ENCODE results near the gene MRPL52.
"Not testable (repeated sequence)": the region's sequence is repeated elsewhere in the genome, so short reads cannot be mapped to it uniquely, and the experiment has no call there.

The MRPL52 gene

DNA sequence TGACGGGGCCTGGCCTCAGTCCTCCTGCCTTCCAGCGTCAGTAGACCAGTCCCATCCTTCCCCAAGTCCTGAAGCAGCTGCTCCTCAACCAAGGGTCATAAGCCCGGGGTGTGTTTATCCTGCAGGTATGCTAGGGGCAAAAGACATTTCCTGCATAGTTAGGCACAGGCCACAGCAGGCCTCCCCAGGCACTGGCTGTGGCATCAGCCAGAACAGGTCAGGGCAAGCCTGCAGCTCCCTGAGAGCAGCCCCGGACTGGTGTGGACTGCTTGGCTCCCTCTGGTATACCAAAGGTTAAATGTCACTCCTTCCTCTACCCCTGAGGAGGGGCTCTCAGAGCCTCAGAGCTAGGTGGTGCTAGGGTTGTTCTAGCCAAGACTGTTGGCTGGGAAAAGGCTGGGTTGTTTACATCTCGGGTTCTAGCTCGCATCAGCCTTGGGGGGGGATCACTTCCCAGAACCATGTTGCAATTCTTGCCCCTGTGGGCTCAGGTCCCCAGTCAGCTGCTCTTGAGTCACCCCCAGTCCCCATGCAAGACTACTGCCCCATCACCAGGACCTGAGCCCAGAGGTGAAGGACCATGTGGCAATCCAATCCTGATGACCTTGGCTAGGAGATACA is 9.6 kb downstream of the MRPL52 start:
- no peak for DNase-seq

DNA sequence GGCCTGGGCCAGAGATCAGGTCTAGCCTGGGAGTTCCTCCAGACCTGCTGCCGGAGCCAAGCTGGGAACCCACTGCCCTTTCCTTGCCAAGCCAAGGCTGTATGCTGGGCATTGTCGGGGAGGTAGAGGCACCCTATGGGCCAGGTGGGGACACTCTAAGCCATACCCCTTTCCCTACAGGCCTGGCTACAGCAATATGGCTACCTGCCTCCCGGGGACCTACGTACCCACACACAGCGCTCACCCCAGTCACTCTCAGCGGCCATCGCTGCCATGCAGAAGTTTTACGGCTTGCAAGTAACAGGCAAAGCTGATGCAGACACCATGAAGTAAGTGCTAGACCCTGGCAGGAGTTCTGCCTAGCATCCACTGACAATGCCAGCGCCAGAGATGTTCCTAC is 11.6 kb downstream of the MRPL52 start:
- no peak for DNase-seq

DNA sequence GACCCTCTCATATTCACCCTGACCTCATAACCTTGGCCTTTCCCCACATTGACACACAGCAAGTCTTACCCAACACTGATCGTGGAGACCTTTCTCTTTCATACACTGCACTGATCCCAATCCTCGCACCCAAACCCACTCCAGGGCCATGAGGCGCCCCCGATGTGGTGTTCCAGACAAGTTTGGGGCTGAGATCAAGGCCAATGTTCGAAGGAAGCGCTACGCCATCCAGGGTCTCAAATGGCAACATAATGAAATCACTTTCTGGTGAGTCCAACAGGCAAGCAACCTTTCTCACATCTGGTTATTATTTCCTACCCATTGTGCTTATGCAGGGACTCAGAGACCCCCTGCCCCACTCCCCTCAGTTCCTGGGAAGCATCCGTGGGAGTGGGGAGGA is 12.1 kb downstream of the MRPL52 start:
- DNase-seq: no peak

DNA sequence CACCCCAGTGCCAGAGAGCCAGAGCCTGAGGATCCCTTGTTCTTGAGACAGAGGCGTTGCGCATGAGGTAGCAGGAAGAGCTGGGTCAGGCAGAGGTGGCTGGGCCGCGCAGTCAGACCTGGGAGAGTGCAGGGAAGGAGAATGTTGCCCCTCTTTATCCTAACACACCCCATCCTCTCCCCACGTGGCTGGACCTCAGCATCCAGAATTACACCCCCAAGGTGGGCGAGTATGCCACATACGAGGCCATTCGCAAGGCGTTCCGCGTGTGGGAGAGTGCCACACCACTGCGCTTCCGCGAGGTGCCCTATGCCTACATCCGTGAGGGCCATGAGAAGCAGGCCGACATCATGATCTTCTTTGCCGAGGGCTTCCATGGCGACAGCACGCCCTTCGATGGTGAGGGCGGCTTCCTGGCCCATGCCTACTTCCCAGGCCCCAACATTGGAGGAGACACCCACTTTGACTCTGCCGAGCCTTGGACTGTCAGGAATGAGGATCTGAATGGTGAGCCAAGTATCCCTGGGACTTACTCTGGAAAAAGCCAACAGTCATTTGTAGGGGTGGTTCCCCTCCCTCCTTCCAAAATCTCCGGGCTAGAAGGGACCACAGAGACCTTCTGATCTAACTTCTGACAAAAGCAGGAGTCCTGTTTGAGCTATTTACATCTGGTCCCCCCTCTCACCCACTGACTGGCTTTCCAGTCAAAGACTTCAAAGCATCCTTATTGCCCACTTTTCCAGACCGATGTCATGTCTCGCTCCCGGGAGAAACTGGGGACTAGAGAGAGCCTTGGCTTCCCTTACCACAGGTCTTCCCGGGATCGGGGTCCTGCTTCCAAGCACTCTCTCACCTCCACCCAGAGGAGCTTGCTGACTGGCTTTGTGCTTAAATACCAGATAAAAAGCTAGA is 12.8 kb downstream of the MRPL52 start:
- no peak for DNase-seq

DNA sequence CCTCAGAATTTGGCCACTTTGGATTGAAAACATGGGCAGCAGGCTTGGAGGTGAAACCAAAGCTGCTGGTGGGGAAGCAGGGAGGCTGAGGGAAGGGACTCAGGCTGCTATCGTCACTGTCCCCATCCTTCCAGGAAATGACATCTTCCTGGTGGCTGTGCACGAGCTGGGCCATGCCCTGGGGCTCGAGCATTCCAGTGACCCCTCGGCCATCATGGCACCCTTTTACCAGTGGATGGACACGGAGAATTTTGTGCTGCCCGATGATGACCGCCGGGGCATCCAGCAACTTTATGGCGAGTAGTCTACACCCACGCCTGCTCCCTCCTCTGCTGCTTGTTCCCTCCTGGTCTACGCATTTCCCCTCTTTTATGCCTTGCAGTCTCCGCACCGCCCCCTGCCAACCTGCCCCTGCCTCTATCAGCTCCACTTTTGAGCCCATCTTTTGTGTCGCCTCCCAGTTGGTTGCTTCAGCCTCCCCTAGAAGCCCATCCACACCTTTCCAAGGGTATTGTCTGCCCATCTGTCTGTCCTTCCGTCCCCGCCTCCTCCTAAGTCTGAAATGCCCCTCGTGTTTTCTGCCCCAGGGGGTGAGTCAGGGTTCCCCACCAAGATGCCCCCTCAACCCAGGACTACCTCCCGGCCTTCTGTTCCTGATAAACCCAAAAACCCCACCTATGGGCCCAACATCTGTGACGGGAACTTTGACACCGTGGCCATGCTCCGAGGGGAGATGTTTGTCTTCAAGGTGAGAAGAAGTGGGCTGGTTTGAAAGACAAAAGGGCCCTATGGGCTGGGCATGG is 13.6 kb downstream of the MRPL52 start:
- no peak for DNase-seq

DNA sequence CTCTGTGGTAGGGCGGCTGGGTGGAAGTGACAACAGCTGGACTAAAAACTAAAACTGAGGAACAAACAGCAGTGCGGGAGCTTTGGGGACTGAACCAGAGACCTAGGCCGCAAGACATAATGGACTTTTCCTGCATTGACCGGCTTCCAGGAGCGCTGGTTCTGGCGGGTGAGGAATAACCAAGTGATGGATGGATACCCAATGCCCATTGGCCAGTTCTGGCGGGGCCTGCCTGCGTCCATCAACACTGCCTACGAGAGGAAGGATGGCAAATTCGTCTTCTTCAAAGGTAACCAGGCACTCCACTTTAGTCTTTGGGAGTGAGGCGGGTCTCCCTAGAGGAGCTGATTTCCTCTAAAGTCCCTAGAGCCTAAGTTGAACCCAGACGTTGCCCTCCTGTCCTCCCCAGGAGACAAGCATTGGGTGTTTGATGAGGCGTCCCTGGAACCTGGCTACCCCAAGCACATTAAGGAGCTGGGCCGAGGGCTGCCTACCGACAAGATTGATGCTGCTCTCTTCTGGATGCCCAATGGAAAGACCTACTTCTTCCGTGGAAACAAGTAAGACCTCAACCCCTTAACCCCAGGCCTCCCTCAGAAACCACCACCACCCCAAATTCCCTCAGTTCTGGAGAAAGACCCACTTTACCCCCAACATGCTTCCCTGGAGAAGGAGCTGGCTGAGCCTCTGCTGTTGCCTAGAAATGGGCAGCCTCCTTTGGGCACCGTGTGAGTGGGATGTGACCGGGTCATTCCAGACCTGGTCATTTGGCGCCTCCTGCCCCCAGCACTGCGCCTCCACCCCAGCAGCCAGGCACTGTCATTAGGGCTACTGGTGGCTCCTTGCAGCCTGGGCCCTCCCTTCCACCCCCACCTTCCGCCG is 14.8 kb downstream of the MRPL52 start:
- no peak for DNase-seq

DNA sequence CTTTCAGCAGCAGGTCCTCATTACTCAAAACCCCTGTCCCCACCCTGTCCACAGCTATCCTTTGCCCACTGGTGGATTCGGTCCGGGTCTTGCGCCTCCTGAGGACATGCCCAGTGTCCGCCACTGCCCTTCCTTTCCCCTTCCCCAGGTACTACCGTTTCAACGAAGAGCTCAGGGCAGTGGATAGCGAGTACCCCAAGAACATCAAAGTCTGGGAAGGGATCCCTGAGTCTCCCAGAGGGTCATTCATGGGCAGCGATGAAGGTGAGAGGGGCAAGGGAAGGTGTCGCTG is 15.4 kb downstream of the MRPL52 start:
- DNase-seq: no peak

DNA sequence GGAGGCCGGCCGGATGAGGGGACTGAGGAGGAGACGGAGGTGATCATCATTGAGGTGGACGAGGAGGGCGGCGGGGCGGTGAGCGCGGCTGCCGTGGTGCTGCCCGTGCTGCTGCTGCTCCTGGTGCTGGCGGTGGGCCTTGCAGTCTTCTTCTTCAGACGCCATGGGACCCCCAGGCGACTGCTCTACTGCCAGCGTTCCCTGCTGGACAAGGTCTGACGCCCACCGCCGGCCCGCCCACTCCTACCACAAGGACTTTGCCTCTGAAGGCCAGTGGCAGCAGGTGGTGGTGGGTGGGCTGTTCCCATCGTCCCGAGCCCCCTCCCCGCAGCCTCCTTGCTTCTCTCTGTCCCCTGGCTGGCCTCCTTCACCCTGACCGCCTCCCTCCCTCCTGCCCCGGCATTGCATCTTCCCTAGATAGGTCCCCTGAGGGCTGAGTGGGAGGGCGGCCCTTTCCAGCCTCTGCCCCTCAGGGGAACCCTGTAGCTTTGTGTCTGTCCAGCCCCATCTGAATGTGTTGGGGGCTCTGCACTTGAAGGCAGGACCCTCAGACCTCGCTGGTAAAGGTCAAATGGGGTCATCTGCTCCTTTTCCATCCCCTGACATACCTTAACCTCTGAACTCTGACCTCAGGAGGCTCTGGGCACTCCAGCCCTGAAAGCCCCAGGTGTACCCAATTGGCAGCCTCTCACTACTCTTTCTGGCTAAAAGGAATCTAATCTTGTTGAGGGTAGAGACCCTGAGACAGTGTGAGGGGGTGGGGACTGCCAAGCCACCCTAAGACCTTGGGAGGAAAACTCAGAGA is 16.3 kb downstream of the MRPL52 start:
- DNase-seq: no peak

DNA sequence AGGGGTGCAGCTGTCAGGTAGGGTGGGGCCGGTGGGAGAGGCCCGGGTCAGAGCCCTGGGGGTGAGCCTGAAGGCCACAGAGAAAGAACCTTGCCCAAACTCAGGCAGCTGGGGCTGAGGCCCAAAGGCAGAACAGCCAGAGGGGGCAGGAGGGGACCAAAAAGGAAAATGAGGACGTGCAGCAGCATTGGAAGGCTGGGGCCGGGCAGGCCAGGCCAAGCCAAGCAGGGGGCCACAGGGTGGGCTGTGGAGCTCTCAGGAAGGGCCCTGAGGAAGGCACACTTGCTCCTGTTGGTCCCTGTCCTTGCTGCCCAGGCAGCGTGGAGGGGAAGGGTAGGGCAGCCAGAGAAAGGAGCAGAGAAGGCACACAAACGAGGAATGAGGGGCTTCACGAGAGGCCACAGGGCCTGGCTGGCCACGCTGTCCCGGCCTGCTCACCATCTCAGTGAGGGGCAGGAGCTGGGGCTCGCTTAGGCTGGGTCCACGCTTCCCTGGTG is 17.2 kb downstream of the MRPL52 start:
- DNase-seq: no peak

DNA sequence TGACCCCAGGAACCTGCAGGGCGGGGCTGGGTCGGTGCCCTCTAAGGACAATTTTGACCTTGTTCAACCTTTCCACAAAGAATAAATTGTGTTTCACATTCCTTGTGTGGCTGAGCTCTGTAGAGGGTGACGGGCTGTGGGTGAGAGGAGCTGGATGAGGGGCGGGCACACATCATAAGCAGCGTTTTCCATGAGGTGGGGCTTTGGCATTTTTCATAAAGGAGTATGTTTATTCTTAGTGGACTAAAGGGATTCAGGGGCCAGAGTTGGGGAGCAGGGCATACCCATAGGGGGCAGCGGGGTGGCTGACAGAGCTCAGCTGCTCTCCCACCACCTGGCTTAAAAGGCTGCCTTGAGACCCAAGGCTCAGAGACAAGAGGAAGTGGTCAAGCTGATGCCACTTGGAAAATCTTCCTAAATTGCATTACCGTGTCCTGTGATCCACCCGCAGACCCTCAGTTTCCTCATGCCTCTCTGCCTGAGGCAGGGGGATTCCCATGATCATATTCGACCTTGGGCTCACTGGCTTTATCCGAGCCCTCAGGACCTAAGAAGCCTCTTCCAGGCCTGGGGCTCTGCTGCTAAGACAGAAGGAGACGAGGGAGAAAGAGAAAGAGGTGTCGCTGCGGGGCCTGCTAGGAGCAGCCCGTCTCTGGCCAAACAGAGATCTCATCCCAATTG is 18.1 kb downstream of the MRPL52 start:
- no peak for DNase-seq

DNA sequence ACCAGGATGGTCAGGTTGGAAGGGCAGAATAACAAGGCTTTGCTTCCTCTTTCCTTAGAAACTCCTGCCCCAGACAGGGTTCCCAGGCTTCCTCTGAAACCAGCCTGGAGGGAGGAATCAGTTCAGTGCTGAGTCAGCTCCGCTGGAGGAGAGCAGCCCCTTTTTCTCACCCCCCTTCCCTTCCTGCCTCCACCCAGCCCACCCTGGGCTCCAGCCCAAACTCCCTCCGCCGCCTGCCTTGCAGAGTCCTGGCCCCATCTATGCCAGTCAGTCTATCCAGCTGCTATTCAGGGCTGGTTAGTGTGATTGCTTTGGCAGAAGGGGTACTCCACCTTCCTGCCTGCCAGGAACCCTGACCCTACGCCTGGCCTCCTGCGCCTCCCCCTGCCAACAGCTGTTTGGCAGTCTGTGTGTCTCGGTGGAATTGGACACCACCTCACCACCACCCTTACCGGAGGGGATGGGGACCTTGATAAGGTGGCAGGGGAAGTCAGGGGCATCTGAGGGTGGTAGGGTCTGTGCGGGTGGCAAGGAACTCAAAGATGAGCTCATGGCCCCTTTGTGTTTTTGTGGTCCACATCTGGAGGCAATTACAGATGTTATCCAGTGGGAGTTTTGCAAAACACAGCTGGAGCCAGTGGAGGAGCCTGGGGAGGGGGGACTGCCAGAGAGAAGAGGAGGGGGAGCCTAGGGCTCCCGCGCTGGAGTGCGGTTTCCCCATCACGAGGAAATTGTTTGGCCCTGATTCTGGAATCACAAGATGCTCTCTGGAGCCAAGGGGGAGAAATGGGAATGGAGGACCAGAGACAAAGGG is 18.9 kb downstream of the MRPL52 start:
- no peak for DNase-seq

DNA sequence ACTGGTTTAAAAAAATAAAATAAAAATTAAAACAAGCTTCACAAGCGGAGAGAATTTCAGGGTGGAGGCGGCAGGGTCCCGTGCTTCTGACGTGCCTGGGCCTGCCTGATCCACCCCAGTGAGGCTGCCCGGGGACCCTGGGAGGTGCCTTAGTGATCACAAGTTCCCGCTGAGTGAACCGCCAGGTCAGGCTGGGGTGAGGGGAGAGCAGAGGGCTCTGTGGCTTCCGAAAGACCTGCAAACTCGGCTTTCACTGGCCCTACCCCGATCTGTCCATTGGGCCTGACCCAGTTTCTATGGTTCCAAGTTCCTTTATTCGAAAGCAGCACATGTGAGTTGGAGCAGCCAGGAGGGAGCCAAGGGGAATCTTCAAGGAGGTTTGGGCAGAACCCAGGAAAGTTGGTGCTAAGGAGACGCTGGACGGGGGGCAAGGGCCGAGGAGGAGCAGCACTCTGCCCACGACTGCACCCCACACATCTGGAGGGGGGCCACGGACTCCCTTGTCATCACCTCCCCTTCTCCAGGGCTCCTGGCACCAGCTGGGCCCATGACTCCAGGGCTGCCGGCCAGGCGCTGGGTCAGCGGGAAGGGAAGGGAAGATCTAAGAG is 19.6 kb downstream of the MRPL52 start:
- DNase-seq: no peak

DNA sequence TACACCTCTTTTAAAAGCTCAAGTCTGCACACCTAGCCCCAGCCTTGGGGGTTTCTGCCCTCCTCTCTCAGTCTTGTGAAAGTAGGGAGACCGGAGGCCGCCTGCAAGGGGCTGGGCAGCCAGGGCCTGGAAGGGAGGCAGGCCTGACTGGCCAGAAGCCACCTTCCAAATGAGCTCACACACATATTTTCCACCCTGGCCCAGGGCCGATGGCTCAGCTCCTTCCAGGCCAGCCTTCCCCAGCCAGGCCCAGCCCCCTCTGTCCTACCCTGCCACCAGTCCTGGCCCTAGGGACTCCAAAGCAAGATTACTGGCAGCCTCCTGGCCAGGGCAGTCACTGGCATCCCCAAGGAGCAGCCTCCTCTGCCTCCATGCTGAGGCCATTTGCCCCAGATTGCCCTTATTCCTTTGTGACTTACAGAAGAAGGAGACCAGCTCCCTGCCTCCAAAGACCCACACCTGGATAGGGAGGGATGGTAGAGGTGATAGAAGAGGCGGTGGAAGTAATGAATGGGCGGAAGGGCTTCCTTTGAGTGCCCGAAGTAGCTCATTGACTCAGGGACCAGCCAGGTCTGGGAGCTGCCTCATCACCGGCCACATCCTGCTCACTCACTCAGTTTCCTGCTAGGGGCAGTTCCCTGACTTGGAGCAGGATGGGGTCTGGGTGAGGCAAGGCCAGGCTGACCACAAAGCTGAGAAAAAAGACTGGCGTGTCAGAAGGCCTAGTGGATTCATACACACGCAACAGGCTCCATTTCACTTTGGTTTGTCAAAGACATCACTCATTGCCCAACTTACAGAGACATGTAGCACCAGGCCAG is 21.5 kb downstream of the MRPL52 start:
- peak; percentile 40 for DNase-seq

DNA sequence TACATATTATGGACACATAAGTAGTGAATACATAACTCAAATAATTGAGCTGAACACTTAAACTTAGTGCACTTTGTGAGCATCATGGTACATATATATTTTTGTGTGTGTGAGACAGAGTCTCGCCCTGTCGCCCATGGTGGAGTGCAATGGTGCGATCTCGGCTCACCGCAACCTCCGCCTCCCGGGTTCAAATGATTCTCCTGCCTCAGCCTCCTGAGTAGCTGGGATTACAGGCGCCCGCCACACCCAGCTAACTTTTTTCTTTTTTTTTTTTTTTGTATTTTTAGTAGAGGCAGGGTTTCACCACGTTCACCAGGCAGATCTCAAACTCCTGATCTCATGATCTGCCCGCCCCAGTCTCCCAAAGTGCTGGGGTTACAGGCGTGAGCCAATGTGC is 22.5 kb downstream of the MRPL52 start:
- not testable (repeated sequence) for DNase-seq

DNA sequence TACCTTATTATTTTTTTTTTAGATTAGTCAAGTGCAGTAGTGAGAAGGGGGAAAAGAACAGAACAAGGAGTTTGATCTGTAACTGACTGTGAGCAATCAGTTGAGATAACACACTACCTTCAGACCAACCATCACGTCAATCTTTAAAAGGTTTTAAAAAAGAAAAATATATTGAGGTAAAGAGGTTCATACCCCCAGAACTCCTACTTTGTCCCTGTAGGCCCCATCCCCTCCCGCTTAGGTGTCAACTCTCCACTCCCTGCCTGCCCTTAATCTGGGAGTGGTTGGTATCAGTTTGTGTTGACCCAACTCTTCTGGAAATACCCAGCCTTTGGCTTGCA is 22.9 kb downstream of the MRPL52 start:
- no peak for DNase-seq

DNA sequence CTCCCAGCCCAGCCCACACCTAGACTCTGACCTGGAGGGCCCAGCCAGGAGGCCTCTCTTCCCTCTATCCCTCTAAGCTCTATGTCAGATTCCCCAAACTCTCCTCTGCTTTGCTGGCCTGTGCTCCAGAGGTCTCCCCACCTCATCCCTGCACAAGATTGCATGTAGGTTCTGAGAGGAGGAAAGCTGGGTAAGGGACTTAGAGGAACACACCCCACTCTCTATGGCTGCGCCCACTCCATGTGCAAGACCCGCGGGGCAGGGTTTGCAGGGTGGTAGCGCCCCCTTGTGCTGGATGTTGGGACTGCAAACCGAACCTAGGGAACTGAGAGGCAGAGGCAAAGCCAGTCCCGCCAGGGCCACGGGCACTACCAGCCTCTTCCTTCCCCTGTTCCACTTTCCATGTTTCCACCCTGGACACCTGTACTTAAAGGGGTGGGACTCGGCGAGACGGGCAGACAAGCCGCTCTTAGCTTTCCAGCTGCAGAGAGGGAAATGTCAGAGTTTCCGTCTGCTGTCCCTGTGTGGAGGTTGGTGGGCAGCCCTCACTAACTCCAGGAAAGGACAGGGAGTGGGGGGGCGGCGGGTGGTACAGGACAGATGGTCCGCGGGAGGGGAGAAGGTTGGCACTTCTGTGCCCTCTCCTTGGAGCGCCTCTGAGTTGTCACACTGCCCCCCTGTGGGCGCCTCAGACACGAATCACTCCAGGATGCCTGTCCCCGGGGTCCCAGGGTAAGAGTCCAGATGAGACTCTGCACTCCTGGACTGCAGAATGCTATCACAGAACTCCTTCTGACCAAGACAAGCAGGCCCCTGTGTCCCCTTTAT is 23.5 kb downstream of the MRPL52 start:
- DNase-seq: peak; percentile 94

DNA sequence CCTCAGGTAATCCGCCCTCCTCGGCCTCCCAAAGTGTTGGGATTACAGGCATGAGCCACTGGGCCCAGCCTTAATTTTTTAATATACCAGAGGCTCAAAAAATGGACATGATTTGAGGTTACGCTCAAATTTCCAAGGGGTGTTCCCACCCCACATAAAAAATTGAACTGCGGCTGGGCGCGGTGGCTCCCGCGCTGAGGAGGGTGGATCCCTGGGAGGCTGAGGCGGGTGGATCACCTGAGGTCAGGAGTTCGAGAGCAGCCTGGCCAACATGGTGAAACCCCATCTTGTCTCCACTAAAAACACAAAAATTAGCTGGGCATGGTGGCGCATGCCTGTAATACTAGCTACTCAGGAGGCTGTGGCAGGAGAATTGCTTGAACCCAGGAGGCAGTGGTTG is 24.6 kb downstream of the MRPL52 start:
- DNase-seq: not testable (repeated sequence)
